HepG2 (cell line): ENCODE results near the gene MXRA7. TPM values are rescaled to one million over a fixed set of nuclear protein-coding genes. Genes with fewer than 3 reads are reported as not detected.

Experiments
- AHR ChIP-seq: IDR thresholded peaks from 2 replicates; pipeline ENCODE4 v1.6.1; 2018; ENCODE audit warnings: missing genetic modification reagents, missing compliant biosample characterization
- CEBPZ ChIP-seq: IDR thresholded peaks from 2 replicates; pipeline ENCODE4 v1.6.1; 2012; ENCODE audit warnings: low read length, improper control_type of control experiment
- DPF2 ChIP-seq: sonication (generic); formaldehyde crosslinking; IDR thresholded peaks from 2 replicates; pipeline ENCODE4 v1.4.0; 2020; ENCODE audit warnings: mild to moderate bottlenecking, low read depth, missing genetic modification reagents, borderline replicate concordance
- DRAP1 ChIP-seq: IDR thresholded peaks from 2 replicates; pipeline ENCODE4 v1.6.1; 2016; ENCODE audit warnings: missing genetic modification reagents, missing compliant biosample characterization
- EP300 ChIP-seq, 3 experiments: sonication (generic) in 1 of 3; formaldehyde crosslinking in 1 of 3; IDR thresholded peaks; 2 replicates each; pipeline versions ENCODE4 v1.5.1 to v1.6.1; 2011 to 2020; ENCODE audit warnings: low read depth in 2 of 3, low read length in 2 of 3, borderline replicate concordance in 1 of 3, improper control_type of control experiment in 1 of 3, mild to moderate bottlenecking in 1 of 3, missing genetic modification reagents in 1 of 3, moderate library complexity in 1 of 3
- HNRNPL ChIP-seq: fragments of 200-400 bp; formaldehyde crosslinking; IDR thresholded peaks from 2 replicates; pipeline ENCODE4 v1.6.1; 2017; ENCODE audit warnings: mild to moderate bottlenecking, low read depth, low read length
- IRF2 ChIP-seq: IDR thresholded peaks from 2 replicates; pipeline ENCODE4 v1.6.1; 2018; ENCODE audit warnings: missing genetic modification reagents, missing compliant biosample characterization
- KDM3A ChIP-seq: IDR thresholded peaks from 2 replicates; pipeline ENCODE4 v1.6.1; 2018; ENCODE audit warnings: low read depth, missing compliant biosample characterization
- KLF12 ChIP-seq: sonication (generic); formaldehyde crosslinking; IDR thresholded peaks from 2 replicates; pipeline ENCODE4 v1.4.0; 2020; ENCODE audit warnings: missing genetic modification reagents, borderline replicate concordance
- NCOA5 ChIP-seq: sonication (generic); formaldehyde crosslinking; IDR thresholded peaks from 2 replicates; pipeline ENCODE4 v1.4.0; 2020; ENCODE audit warnings: missing genetic modification reagents
- PITX1 ChIP-seq: sonication (generic); formaldehyde crosslinking; IDR thresholded peaks from 2 replicates; pipeline ENCODE4 v1.5.1; 2020; ENCODE audit warnings: mild to moderate bottlenecking, missing genetic modification reagents
- REXO4 ChIP-seq: sonication (generic); formaldehyde crosslinking; IDR thresholded peaks from 2 replicates; pipeline ENCODE4 v1.8.0; 2022; ENCODE audit warnings: missing genetic modification reagents, mild to moderate bottlenecking, borderline replicate concordance
- SALL2 ChIP-seq: sonication (generic); formaldehyde crosslinking; IDR thresholded peaks from 2 replicates; pipeline ENCODE4 v1.8.1; 2023; ENCODE audit warnings: mild to moderate bottlenecking, missing genetic modification reagents, inconsistent platforms
- SOX5 ChIP-seq: IDR thresholded peaks from 2 replicates; pipeline ENCODE4 v1.6.1; 2016; ENCODE audit warnings: borderline replicate concordance
- STAG1 ChIP-seq: sonication (generic); formaldehyde crosslinking; IDR thresholded peaks from 2 replicates; pipeline ENCODE4 v1.4.0; 2020; ENCODE audit warnings: missing genetic modification reagents
- YY1 ChIP-seq: IDR thresholded peaks from 2 replicates; pipeline ENCODE4 v1.6.1; 2011; ENCODE audit warnings: low read length, low read depth, moderate library complexity, mild to moderate bottlenecking; ENCODE audit not compliant: insufficient read depth, insufficient replicate concordance
- ZFYVE20 ChIP-seq: sonication (generic); formaldehyde crosslinking; IDR thresholded peaks from 2 replicates; pipeline ENCODE4 v1.8.0; 2023; ENCODE audit warnings: low read depth, mild to moderate bottlenecking, moderate library complexity, missing genetic modification reagents, borderline replicate concordance
- ZNF276 ChIP-seq: sonication (generic); formaldehyde crosslinking; IDR thresholded peaks from 2 replicates; pipeline ENCODE4 v1.4.0; 2020; ENCODE audit warnings: mild to moderate bottlenecking, low read depth, missing genetic modification reagents
- ZNF296 ChIP-seq: sonication (generic); formaldehyde crosslinking; conservative IDR thresholded peaks from 2 replicates; pipeline ENCODE4 v1.5.0; 2020; ENCODE audit warnings: mild to moderate bottlenecking, missing genetic modification reagents
- ZNF550 ChIP-seq: sonication (generic); formaldehyde crosslinking; IDR thresholded peaks from 2 replicates; pipeline ENCODE4 v1.4.0; 2020; ENCODE audit warnings: mild to moderate bottlenecking, missing genetic modification reagents, borderline replicate concordance
- ZNF747 ChIP-seq: sonication (generic); formaldehyde crosslinking; IDR thresholded peaks from 2 replicates; pipeline ENCODE4 v1.8.1; 2023; ENCODE audit warnings: missing genetic modification reagents, mild to moderate bottlenecking, borderline replicate concordance
- ZNF773 ChIP-seq: sonication (generic); formaldehyde crosslinking; IDR thresholded peaks from 2 replicates; pipeline ENCODE4 v1.4.0; 2020; ENCODE audit warnings: missing genetic modification reagents, borderline replicate concordance
- ZNF777 ChIP-seq: sonication (generic); formaldehyde crosslinking; IDR thresholded peaks from 2 replicates; pipeline ENCODE4 v1.4.0; 2020; ENCODE audit warnings: missing genetic modification reagents
- ZNF879 ChIP-seq: sonication (generic); formaldehyde crosslinking; IDR thresholded peaks from 2 replicates; pipeline ENCODE4 v1.8.1; 2023; ENCODE audit warnings: missing genetic modification reagents
- polyA plus RNA-seq, 8 experiments: library from polyadenylated mRNA; depleted of rRNA in 3 of 8; stranded (reverse) in 7 of 8; unstranded in 1 of 8; fragments of >200 nt; fragmentation: Illumina TruSeq in 4 of 8; extraction: Trizol in 4 of 8; gene quantifications; 2 replicates each; pipeline versions ENCODE4 v1.2.1 to v1.2.3, GENCODE V29; 2011 to 2016; ENCODE audit warnings: low read depth in 4 of 8, missing spikeins in 1 of 8, mixed read lengths in 1 of 8; ENCODE audit not compliant: insufficient read depth in 1 of 8
- total RNA-seq, 5 experiments: library from RNA; depleted of rRNA; stranded (reverse); fragments of >200 nt; fragmentation: Illumina TruSeq; extraction: Trizol; gene quantifications; 2 replicates each; pipeline ENCODE4 v1.2.3, GENCODE V29; 2016; ENCODE audit warnings: low read depth in 1 of 5

The MXRA7 gene
- total and polyA plus RNA-seq, 2 of the 13 experiments (the other 11 are each of a cell fraction or from before 2014, with no cell fraction given): 44.8 to 112 TPM

GRCh38 chr17:76726776-76727718 lies 16.3 kb upstream of the MXRA7 start, which contains the start of gene METTL23 (continued):
- TF ChIP-seq CEBPZ (no peak), EP300 (IDR thresholded peaks at IDR 0.05; ENCODE audit: low read depth in 2 of 2, low read length in 2 of 2) (no peak; a peak in 1 of 4 replicates), EP300 (CRISPR knock-in tag; IDR thresholded peaks at IDR 0.05; ENCODE audit: borderline replicate concordance) (no peak), YY1 (no peak), PITX1 (no peak; the same call in 1 of the 2 replicates), AHR (CRISPR knock-in tag) (no peak), ZNF296 (CRISPR knock-in tag) (no peak; the same call in 1 of the 2 replicates), ZNF276 (CRISPR knock-in tag) (no peak), HNRNPL (no peak), ZNF550 (CRISPR knock-in tag) (0 out of 2 replicates have a peak, but pooled peaks have one; percentile 61), DPF2 (CRISPR knock-in tag) (no peak), SOX5 (CRISPR knock-in tag) (0 out of 2 replicates have a peak, but pooled peaks have one; percentile 19), ZNF773 (0 out of 2 replicates have a peak, but pooled peaks have one; percentile 78), ZNF747 (CRISPR knock-in tag) (no peak), NCOA5 (CRISPR knock-in tag) (no peak), SALL2 (CRISPR knock-in tag) (peak; percentile 84), ZNF777 (CRISPR knock-in tag) (peak; percentile 47; the same call in 1 of the 2 replicates), KLF12 (CRISPR knock-in tag) (peak; percentile 78), REXO4 (CRISPR knock-in tag) (no peak), KDM3A (CRISPR knock-in tag) (no peak), STAG1 (CRISPR knock-in tag) (peak; percentile 55), ZFYVE20 (CRISPR knock-in tag) (0 out of 2 replicates have a peak, but pooled peaks have one; percentile 19), ZNF879 (no peak; the same call in 1 of the 2 replicates), DRAP1 (no peak), IRF2 (CRISPR knock-in tag) (0 out of 2 replicates have a peak, but pooled peaks have one; percentile 38)
